HepG2 (cell line): ENCODE measurements around the gene TRAPPC4. TPM values are rescaled to one million over a fixed set of nuclear protein-coding genes. Genes with fewer than 3 reads are reported as not detected.
A peak's percentile ranks its signal among the peaks of the same experiment; 100 is the strongest.

Source experiments
- CBFB ChIP-seq: sonication (generic); formaldehyde crosslinking; IDR thresholded peaks from 2 replicates; pipeline ENCODE4 v1.4.0; 2020; ENCODE audit warnings: missing genetic modification reagents
- GTF3A ChIP-seq: sonication (generic); formaldehyde crosslinking; conservative IDR thresholded peaks from 2 replicates; pipeline ENCODE4 v1.4.0; 2020; ENCODE audit warnings: mild to moderate bottlenecking, missing genetic modification reagents
- KLF15 ChIP-seq: sonication (generic); formaldehyde crosslinking; IDR thresholded peaks from 2 replicates; pipeline ENCODE4 v1.8.1; 2023; ENCODE audit warnings: borderline replicate concordance, mild to moderate bottlenecking, inconsistent platforms, missing genetic modification reagents, mixed read lengths
- RARA ChIP-seq: IDR thresholded peaks from 2 replicates; pipeline ENCODE4 v1.6.1; 2016; ENCODE audit warnings: missing genetic modification reagents, missing compliant biosample characterization
- RORA ChIP-seq: sonication (generic); formaldehyde crosslinking; IDR thresholded peaks from 2 replicates; pipeline ENCODE4 v1.5.0; 2020; ENCODE audit warnings: mild to moderate bottlenecking, missing genetic modification reagents, moderate library complexity
- SKI ChIP-seq: fragments of 450-650 bp; IDR thresholded peaks from one replicate; pipeline ENCODE4 v1.6.1; 2018; ENCODE audit warnings: mild to moderate bottlenecking; ENCODE audit not compliant: partially characterized antibody
- SMARCC2 ChIP-seq: fragments of 450-650 bp; IDR thresholded peaks from 2 replicates; pipeline ENCODE4 v1.6.1; 2017; ENCODE audit warnings: antibody characterized with exemption, mild to moderate bottlenecking
- SOX6 ChIP-seq, 2 experiments: fragments of 450-650 bp in 1 of 2; sonication (generic) in 1 of 2; formaldehyde crosslinking in 1 of 2; IDR thresholded peaks; 2 replicates each; pipeline versions ENCODE4 v1.4.0 to v1.6.1; 2017 to 2020; ENCODE audit warnings: antibody characterized with exemption in 1 of 2, mild to moderate bottlenecking in 1 of 2, missing genetic modification reagents in 1 of 2
- SP5 ChIP-seq: IDR thresholded peaks from 2 replicates; pipeline ENCODE4 v1.6.1; 2016; ENCODE audit warnings: low read depth, borderline replicate concordance
- ZBTB3 ChIP-seq: sonication (generic); formaldehyde crosslinking; IDR thresholded peaks from 2 replicates; pipeline ENCODE4 v1.4.0; 2020; ENCODE audit warnings: low read depth, mild to moderate bottlenecking, moderate library complexity, missing genetic modification reagents, borderline replicate concordance
- ZBTB44 ChIP-seq: sonication (generic); formaldehyde crosslinking; IDR thresholded peaks from 2 replicates; pipeline ENCODE4 v1.4.0; 2020; ENCODE audit warnings: missing genetic modification reagents
- ZFP90 ChIP-seq: sonication (generic); formaldehyde crosslinking; IDR thresholded peaks from 2 replicates; pipeline ENCODE4 v1.8.0; 2022; ENCODE audit warnings: missing genetic modification reagents, mild to moderate bottlenecking, inconsistent platforms, borderline replicate concordance
- ZNF207 ChIP-seq: fragments of 450-650 bp; IDR thresholded peaks from 2 replicates; pipeline ENCODE4 v1.6.1; 2016; ENCODE audit warnings: antibody characterized with exemption, borderline replicate concordance
- ZNF546 ChIP-seq: sonication (generic); formaldehyde crosslinking; conservative IDR thresholded peaks from 2 replicates; pipeline ENCODE4 v1.8.1; 2023; ENCODE audit warnings: mild to moderate bottlenecking, missing genetic modification reagents
- ZNF619 ChIP-seq: sonication (generic); formaldehyde crosslinking; IDR thresholded peaks from 2 replicates; pipeline ENCODE4 v1.4.0; 2020; ENCODE audit warnings: mild to moderate bottlenecking, missing genetic modification reagents
- ZNF781 ChIP-seq: sonication (generic); formaldehyde crosslinking; IDR thresholded peaks from 2 replicates; pipeline ENCODE4 v1.5.1; 2020; ENCODE audit warnings: borderline replicate concordance, mild to moderate bottlenecking, missing genetic modification reagents; ENCODE audit errors: not compliant biosample characterization
- polyA plus RNA-seq, 8 experiments: library from polyadenylated mRNA; depleted of rRNA in 3 of 8; stranded (reverse) in 7 of 8; unstranded in 1 of 8; fragments of >200 nt; fragmentation: Illumina TruSeq in 4 of 8; extraction: Trizol in 4 of 8; gene quantifications; 2 replicates each; pipeline versions ENCODE4 v1.2.1 to v1.2.3, GENCODE V29; 2011 to 2016; ENCODE audit warnings: low read depth in 4 of 8, missing spikeins in 1 of 8, mixed read lengths in 1 of 8; ENCODE audit not compliant: insufficient read depth in 1 of 8
- total RNA-seq, 5 experiments: library from RNA; depleted of rRNA; stranded (reverse); fragments of >200 nt; fragmentation: Illumina TruSeq; extraction: Trizol; gene quantifications; 2 replicates each; pipeline ENCODE4 v1.2.3, GENCODE V29; 2016; ENCODE audit warnings: low read depth in 1 of 5
- TF ChIP-seq, protein P1 (sequence below): sonication (generic); formaldehyde crosslinking; IDR thresholded peaks from 2 replicates; pipeline ENCODE4 v1.8.1; 2023; ENCODE audit warnings: missing genetic modification reagents, mild to moderate bottlenecking, borderline replicate concordance
- TF ChIP-seq, protein P2 (sequence below): IDR thresholded peaks from 2 replicates; pipeline ENCODE4 v1.4.0; 2020; ENCODE audit warnings: mild to moderate bottlenecking, missing genetic modification reagents

The TRAPPC4 gene
- total and polyA plus RNA-seq, 2 of the 13 experiments (the other 11 are each of a cell fraction or from before 2014, with no cell fraction given): 97.4 to 140 TPM

GRCh38 chr11:119018074-119018938 lies at the start of gene TRAPPC4, which contains the start of gene RPS25 (continued):
- TF ChIP-seq ZNF619 (CRISPR knock-in tag) (0 out of 2 replicates have a peak, but pooled peaks have one; percentile 21), RORA (CRISPR knock-in tag) (no peak), CBFB (CRISPR knock-in tag) (peak; percentile 66; the same call in 1 of the 2 replicates), GTF3A (no peak), RARA (CRISPR knock-in tag) (no peak; the same call in 1 of the 2 replicates), SKI (no peak), SOX6 (IDR thresholded peaks at IDR 0.05) (no peak), SOX6 (CRISPR knock-in tag; IDR thresholded peaks at IDR 0.05) (peak; percentile 60), ZBTB44 (CRISPR knock-in tag) (no peak), ZNF781 (peak; percentile 68), SP5 (peak; percentile 60), KLF15 (CRISPR knock-in tag) (no peak; the same call in 1 of the 2 replicates), ZBTB3 (CRISPR knock-in tag) (no peak), ZNF207 (no peak), SMARCC2 (no peak), ZFP90 (CRISPR knock-in tag) (peak; percentile 66; the same call in 1 of the 2 replicates), ZNF546 (CRISPR knock-in tag) (no peak; the same call in 1 of the 2 replicates)
- TF ChIP-seq, protein P1, sequence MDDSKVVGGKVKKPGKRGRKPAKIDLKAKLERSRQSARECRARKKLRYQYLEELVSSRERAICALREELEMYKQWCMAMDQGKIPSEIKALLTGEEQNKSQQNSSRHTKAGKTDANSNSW (CRISPR knock-in tag): peak; percentile 90; the same call in 1 of the 2 replicates
- TF ChIP-seq, protein P2, sequence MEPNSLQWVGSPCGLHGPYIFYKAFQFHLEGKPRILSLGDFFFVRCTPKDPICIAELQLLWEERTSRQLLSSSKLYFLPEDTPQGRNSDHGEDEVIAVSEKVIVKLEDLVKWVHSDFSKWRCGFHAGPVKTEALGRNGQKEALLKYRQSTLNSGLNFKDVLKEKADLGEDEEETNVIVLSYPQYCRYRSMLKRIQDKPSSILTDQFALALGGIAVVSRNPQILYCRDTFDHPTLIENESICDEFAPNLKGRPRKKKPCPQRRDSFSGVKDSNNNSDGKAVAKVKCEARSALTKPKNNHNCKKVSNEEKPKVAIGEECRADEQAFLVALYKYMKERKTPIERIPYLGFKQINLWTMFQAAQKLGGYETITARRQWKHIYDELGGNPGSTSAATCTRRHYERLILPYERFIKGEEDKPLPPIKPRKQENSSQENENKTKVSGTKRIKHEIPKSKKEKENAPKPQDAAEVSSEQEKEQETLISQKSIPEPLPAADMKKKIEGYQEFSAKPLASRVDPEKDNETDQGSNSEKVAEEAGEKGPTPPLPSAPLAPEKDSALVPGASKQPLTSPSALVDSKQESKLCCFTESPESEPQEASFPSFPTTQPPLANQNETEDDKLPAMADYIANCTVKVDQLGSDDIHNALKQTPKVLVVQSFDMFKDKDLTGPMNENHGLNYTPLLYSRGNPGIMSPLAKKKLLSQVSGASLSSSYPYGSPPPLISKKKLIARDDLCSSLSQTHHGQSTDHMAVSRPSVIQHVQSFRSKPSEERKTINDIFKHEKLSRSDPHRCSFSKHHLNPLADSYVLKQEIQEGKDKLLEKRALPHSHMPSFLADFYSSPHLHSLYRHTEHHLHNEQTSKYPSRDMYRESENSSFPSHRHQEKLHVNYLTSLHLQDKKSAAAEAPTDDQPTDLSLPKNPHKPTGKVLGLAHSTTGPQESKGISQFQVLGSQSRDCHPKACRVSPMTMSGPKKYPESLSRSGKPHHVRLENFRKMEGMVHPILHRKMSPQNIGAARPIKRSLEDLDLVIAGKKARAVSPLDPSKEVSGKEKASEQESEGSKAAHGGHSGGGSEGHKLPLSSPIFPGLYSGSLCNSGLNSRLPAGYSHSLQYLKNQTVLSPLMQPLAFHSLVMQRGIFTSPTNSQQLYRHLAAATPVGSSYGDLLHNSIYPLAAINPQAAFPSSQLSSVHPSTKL (CRISPR knock-in tag): peak; percentile 36; the same call in 1 of the 2 replicates
